ENCODE results near the gene POT1.

POT1 gene

GRCh38 chr7:124776153-124776552, 153.5 kb downstream of the POT1 start:
- no peak for TF ChIP-seq CTCF (conservative IDR thresholded peaks at IDR 0.05; ENCODE audit: control insufficient read depth, insufficient read depth, low read depth, low read length)
- no peak for DNase-seq (ENCODE audit: low read depth)
- H3K4me3 ChIP-seq (ENCODE audit: control insufficient read depth, low read depth, low read length): no peak overlapping the region

- no peak for TF ChIP-seq CTCF (conservative IDR thresholded peaks at IDR 0.05; ENCODE audit: control insufficient read depth, insufficient read depth, low read depth, low read length)
- DNase-seq (ENCODE audit: low read depth): no peak
- H3K4me3 ChIP-seq (ENCODE audit: control insufficient read depth, low read depth, low read length): no peak overlapping the region
Measured at GRCh38 chr7:124775422-124775821, 154.2 kb downstream of the POT1 start.

GRCh38 chr7:124773938-124774337, 155.7 kb downstream of the POT1 start:
- DNase-seq (ENCODE audit: low read depth): no peak
- no peak for TF ChIP-seq CTCF (conservative IDR thresholded peaks at IDR 0.05; ENCODE audit: control insufficient read depth, insufficient read depth, low read depth, low read length)
- no peak overlapping the region for H3K4me3 ChIP-seq (ENCODE audit: control insufficient read depth, low read depth, low read length)

- H3K4me3 ChIP-seq (ENCODE audit: control insufficient read depth, low read depth, low read length): no peak overlapping the region
- no peak for TF ChIP-seq CTCF (conservative IDR thresholded peaks at IDR 0.05; ENCODE audit: control insufficient read depth, insufficient read depth, low read depth, low read length)
- DNase-seq (ENCODE audit: low read depth): no peak
Measured at GRCh38 chr7:124773339-124773738, 156.3 kb downstream of the POT1 start.
